ENCODE measurements around the gene HSD17B12.

HSD17B12 gene

DNA sequence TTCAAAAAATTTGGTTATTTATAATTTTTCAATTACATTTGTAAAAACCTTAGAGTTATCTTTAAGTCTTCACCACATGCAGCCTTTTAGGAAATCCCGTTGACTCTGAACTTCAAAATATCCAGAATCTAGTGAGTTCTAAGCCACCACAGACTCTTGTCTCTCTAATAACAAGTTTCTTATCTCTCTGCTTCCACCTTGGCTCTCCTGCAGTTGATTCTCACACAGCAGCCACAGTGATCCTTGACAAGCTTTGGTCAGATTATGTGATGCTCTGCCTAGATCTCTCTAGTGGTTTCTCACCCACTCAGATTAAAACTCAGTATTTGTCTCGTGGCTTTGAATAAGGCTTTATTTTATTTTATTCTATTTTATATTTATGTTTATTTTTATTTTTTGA, 8.6 kb downstream of the HSD17B12 start:
- DNase-seq, result no peak

DNA sequence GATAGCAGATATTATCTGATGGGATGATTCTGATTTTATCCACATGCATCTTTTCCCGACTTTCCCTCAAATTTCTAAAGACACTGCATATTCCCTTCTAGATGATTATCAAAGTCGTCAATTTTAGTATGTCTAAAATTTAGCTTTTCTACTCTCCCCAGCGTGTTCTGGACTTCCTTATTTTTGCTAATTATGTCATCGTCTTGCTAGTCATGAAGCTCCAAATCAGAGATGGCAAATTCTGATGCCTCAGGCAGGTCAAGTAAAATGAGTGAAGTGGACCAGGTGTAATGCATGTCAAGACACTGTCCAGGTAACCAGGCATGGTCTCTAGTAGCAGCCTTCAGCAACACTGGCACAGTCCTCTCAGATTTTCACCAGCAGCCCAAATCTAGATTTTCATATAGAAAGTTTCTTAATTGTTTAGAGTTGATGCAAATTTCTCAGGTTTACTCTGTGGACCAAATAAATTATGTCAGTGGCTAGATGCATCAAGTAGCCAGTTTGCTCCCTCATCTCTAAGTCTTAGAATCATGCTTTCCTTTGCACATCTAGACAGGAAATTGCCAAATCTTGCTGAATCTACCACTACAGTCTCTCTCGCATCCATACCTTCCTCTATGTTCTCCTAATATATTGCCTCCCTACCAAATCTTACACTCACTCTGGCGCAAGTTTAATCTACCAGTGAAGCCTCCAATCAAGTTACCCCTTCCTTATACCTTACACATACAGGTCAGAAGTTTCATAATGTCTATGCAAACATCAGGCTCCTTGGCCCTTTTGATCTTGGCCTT, 10.6 kb downstream of the HSD17B12 start:
- no peak for DNase-seq

GRCh38 chr11:43691806-43692205, 11.3 kb downstream of the HSD17B12 start:
- DNase-seq, result no peak

- no peak for DNase-seq
Measured at GRCh38 chr11:43693069-43693468, 12.5 kb downstream of the HSD17B12 start.

DNA sequence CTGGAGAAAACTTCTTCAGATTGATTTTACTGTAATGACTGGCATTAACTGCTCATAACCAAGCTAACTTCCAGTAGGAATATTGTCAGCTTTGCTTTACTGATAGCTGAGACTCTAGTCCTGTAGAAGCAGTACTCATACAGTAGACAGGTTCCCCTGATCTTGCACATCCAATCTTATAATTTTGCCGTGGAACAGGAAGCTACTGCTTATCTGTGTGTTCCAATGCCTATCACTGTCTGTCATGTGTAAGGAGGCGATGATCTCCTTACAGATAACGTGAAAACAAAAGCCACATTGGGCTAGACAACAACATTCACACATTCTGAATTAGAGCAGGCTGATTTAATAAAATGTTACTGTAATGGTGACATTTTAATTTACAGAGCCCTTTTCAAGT, 13.2 kb downstream of the HSD17B12 start:
- no peak for DNase-seq

- no peak for DNase-seq
Measured at GRCh38 chr11:43694477-43694876, 13.9 kb downstream of the HSD17B12 start.

- no peak for DNase-seq
Measured at GRCh38 chr11:43697679-43698078, 17.1 kb downstream of the HSD17B12 start.

DNA sequence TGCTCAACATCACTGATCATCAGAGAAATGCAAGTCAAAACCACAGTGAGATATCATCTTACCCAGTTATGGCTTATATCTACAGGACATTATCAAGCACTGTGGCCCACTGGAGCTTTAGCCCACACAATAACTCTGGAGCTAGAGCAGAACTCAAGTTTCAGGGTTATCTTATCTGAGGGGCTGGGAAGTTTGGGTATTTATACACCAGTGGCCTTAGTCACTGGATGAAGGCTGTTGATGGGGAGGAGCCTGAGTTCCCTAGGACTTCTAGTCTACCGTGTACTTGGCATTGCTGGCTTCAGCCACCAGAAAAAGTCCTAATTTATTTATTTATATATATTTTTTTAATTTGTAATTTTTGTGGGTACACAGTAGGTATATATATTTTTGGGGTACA, 19.3 kb downstream of the HSD17B12 start:
- no peak for DNase-seq

GRCh38 chr11:43706631-43707030, 26.1 kb downstream of the HSD17B12 start:
- no peak for DNase-seq

DNA sequence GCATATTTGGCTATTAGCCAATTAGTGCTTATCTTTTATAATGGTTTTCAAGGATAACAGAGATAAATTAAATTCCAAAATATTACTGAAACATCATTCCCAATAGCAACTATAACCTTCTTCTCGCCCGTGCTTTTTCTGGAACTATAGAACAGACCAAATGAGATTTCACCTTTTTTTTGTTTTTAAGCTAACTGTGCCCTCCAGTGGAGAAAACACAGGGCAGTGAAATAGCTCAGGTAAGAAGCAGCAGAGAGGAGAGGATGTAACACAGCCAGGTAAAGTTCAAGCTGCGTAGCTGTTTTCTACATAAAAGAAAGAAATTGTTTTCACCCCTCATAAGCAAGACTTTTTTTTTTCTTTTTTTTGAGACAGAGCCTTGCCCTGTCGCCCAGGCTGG, 28.2 kb downstream of the HSD17B12 start:
- DNase-seq, result no peak

DNA sequence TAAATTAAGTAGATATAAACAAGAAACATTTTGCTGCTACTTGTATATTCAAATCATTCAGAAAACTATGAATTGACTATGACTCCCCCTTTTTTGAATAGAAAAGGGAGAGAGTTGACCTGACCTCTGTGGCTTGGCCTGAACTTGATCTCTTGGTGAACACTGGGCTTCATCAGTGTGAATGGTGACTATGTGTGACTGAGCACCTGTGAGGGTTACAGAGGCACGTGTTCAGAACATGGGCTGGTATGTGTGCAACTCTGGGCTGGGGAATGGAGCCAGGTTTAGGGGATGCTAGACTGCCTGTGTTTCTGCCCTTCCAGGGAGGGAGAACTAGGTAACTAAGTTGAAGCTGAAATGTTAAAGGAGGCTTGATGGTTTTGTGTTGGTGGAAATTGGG, 29.2 kb downstream of the HSD17B12 start:
- no peak for DNase-seq

DNA sequence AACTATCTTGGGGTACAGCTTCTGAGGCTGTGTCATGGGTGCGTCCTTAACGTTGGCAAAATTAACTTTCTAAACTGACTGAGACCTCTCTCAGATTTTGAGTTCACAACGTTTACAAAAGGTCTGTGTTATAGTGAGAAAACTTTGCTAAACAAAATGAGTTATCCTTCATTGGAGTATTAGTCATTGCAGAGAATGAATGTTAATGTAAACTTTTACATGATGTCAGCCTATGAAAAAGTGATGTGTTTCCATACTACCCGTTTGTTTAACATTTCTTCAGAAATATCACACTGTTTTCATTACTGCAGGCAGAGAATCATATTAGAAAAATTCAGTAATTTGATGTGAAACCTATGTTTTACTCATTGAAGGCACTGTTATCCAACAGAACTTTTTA, 32.1 kb downstream of the HSD17B12 start:
- no peak for DNase-seq

GRCh38 chr11:43718373-43718772, 37.8 kb downstream of the HSD17B12 start:
- no peak for DNase-seq

- no peak for DNase-seq
Measured at GRCh38 chr11:43723617-43724016, 43.1 kb downstream of the HSD17B12 start.

- DNase-seq, result no peak
Measured at GRCh38 chr11:43732225-43732624, 51.7 kb downstream of the HSD17B12 start.

DNA sequence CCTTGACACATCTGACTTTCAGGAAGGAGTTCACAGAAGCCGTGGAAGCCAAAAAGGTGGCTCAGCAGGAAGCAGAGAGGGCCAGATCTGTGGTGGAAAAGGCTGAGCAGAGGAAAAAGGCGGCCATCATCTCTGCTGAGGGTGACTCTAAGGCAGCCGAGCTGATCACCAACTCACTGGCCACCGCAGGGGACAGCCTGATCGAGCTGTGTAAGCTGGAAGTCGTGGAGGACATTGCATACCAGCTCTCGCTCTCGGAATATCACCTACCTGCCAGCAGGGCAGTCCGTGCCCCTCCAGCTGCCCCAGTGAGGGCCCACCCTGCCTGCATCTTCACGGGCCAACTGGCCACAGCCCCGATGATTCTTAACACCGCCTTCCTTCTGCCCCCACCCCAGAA, 53.7 kb downstream of the HSD17B12 start:
- DNase-seq, result no peak

GRCh38 chr11:43735115-43735514, 54.6 kb downstream of the HSD17B12 start:
- no peak for DNase-seq

DNA sequence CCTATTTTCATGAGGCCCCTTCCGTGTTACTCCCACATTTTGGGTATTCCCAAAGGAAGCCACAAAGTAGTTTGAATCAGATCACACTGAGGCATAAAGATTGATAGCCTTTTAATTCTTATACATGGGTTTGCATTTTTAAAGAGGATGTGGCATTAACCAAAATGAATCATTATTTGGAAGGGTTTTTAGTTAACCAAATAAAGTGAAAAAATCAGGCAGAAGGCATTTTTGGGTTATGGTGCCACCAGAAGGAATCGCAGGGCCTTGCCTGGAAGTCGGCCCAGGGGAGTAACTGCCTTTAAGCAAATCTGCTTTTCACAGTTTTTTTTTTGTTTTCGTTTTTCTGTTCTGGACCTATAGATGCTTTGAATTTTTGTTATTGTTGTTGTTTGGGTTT, 55.4 kb downstream of the HSD17B12 start:
- peak; percentile 3 for DNase-seq

DNA sequence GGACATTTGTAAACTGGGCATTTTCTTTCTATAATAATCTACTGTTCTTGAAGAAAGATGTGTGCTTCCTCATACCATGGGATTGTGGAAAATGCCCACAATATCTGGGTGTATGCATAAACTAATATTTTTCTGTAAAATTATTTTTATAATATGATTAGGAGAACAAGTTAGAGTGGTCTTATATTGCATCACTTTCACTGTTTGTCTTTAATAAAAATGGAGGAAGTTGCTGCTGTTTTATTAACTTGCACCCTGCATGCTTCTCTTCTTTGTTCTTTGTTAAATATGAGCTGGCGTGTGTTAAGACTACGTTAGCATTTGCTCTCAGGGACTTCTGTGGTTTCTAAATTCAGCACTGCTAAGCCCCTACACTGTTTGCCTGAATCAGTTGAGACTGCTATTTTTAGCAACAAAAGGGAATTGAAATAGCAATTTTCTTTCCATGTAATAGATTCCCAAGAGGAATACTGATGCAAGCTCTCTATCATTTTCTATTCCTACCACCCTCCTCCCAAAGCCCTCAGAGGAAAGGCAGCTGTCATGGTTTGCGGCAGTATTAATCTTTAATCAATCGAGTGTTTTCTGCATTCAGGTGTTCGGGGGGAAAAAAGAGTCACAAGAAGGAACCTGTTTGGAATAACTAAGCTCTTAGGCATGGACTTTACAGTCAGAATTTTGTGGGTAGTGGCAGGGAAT, 56.1 kb downstream of the HSD17B12 start:
- DNase-seq, result no peak

DNA sequence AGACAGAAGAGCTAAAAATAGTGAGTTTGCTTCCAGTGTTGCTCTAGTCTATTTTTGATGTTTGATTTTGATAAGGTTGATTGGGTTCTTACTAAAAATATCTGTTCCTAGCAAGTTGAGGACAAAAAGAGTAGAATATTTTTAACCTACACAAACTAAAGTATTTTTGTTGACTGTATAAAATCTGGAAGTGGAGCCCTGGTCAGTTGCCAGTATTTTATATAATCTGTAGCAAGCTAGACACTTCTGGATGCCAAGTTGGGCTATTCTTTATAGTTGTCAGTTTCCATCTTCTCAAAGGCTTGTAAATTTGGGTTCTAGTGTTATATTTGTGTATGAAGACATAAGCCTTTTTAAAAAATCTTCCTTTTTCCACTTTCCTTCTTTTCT, 56.7 kb downstream of the HSD17B12 start:
- DNase-seq, result no peak

GRCh38 chr11:43738600-43739409, 58.3 kb downstream of the HSD17B12 start:
- peak; percentile 65 for DNase-seq

DNA sequence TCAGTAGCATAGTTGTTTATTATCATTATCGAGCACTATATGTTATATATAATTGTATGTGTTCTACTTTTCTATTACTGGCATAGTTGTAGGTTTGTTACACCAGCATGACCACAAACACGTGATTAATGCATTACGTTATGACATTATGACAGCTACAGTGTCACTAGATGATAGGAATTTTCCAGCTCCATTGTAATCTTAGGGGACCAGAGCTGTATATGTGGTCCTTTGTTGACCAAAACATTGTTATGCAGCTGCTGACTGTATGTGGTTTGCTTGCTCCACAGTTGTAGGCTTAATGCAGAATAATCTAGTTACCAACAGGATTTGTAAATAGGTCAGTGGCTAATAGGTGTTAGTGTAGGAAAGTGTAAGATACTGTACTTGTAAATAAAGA, 66.1 kb downstream of the HSD17B12 start:
- no peak for DNase-seq

DNA sequence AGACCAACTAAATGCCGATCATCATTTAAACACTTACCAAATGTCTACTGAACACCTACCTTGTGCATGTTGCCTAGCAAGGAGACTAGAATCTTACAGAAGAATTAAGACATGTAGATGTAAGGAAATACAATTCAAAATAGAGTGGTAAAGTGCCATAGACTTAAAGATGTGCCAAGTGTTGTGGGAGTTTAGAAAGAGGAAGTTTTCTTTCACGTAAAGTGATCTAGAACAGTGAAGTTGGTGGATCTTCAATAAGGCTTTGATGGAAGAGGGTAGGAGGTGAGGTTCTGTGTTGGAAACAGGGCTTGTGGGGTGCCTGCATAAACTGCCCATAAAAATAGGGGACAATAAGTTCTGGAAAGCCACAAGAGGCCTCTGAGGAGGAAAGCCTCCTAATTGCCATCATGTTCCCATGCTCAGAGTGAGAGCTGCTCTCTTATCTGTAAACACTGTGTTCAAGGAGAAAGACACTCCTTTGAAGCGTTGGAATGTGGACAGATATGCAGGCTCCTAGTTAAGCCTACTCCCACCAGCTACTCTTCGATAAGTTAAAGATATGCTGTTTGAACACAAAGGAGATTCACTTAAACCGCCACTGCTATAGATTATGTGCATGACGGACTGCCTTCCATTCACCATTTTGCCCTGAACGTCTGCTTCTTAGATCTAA, 66.7 kb downstream of the HSD17B12 start:
- peak; percentile 29 for DNase-seq
